Ammon's horn (tissue), 1 donor: ENCODE results near the gene FLT3.
"Not testable (repeated sequence)": the region's sequence is repeated elsewhere in the genome, so short reads cannot be mapped to it uniquely, and the experiment has no call there.

Experiments used
- DNase-seq: peaks from one replicate; pipeline ENCODE4 v3.0.0-alpha.2; 2016; ENCODE audit warnings: low spot score

Gene FLT3

DNA sequence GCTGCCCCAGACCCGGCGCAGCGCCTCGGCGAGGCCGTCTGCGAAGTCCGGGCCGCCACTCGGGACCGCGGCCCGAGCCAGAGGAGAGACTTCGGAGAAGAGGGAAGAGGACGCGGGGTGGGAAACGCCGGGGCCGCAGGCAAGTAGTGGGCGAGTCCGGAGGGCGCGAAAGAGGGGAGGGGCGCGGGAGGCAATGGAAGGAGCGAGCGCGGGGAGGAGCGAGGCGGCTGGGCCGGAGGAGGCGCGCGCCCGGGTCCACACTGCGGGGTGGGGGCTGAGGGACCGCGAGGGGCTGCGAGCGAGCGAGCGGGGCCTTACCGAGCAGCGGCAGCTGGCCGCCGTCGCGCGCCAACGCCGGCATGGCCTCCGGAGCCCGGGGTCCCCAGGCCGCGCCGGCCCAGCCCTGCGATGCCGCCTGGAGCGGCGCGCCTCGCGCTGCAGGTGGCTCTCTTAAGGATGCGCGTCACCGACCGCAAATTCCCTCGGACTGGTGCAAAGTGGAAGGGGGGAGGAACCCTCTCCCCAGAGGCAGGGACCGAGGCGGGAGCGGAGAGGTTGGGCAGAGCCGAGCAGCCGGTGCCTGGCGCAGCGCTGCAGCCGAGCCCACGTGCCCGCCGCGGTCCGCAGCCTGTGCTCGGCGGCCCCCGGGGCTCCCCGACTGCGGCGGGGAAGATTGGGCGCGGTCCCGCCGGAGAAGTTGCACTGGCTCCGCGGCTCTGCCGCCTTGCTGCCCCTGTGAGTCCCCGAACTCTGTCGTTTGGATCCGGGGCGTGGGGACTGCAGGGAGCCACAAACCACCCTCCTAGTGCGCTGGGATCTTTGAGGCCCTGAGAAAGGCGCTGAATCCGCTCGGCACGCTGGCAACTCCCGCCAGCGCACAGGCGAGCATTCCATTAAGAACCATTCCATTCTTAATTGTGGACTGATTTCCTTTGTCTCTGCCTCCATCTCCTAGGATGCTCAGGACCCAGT, at the start of gene FLT3:
FLT3 (minus strand) TSS at position 427 of the 972 bp plus-strand sequence; CDS start at position 361, 66 bp downstream.
- DNase-seq: peak; percentile 12

DNA sequence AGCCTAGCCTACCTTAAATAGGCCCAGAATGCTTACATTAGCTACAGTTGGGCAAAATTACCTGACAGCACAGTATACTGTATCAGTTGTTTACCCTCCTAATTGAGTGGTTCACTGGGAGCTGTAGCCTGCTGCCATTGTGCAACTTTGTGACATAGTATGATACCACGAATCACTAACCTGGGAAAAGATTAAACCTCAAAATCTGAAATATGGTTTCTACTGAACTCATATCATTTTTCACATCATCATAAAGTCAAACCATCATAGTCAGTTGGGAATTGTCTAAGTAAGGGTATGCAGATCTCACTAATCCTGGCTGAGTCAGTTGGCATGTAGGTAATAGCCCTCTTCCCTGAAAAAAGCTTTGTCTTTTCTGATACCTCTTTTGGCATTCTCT, 47.1 kb upstream of the FLT3 start:
- DNase-seq: no peak

DNA sequence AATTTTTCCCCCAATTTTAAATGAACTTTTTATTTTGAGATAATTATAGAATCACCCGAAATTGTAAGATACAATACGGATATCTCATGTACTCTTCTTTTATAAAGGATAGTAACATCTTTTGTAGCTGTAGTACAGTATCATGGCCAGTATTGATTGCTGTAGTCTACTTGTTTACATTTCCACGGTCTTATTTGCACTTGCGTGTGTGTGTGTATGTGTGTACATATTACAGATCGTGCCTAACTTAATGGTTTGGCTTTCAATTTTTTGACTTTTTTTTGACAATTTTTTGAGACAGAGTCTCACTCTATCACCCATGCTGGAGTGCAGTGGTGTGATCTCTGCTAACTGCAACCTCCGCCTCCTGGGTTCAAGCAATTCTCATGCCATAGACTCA, 44.7 kb upstream of the FLT3 start:
- no peak for DNase-seq

DNA sequence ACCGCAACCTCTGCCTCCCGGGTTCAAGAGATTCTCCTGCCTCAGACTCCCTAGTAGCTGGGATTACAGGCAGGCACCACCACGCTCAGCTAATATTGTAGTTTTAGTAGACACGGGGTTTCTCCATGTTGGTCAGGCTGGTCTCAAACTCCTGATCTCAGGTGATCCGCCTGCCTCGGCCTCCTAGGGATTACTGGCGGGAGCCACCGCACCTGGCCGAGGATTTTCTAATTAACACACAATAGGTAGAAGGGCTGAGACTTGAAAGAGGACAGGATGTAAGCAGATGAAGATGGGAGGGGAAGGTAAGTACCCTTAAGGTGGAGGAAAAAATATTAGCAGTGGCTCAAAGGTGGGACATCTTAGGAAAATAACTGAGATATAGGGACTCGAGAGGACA, 41.2 kb upstream of the FLT3 start:
- DNase-seq: not testable (repeated sequence)

DNA sequence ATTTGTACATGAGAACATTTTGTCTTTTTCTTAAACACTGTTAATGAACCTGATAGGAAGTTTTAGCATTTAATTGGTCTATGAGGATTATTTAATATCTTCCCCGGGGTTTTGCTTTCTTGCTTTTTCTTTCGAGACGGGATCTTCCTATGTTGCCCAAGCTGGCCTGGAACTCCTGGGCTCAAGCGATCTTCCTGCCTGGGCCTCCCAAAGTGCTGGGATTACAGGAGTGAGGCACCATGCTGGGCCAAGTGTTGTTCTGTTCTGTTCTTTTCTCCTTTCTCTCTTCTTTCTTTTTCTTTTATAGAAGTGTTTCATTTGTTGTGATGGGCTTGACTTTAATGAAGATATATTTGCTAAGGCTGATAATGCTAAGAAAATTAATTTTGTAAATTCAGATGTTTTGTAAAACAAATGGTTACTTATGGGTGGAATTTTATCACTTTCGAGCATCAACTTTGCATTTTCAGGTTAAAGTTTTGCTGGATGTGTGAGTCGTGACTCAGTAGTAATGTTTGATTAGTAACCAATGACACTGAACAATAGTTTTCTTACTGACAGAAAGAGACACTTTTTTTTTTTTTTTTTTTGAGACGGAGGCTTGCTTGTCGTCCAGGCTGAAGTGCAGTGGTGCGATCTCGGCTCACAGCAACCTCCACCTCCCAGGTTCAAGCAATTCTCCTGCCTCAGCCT, 40.2 kb upstream of the FLT3 start:
- DNase-seq: no peak

DNA sequence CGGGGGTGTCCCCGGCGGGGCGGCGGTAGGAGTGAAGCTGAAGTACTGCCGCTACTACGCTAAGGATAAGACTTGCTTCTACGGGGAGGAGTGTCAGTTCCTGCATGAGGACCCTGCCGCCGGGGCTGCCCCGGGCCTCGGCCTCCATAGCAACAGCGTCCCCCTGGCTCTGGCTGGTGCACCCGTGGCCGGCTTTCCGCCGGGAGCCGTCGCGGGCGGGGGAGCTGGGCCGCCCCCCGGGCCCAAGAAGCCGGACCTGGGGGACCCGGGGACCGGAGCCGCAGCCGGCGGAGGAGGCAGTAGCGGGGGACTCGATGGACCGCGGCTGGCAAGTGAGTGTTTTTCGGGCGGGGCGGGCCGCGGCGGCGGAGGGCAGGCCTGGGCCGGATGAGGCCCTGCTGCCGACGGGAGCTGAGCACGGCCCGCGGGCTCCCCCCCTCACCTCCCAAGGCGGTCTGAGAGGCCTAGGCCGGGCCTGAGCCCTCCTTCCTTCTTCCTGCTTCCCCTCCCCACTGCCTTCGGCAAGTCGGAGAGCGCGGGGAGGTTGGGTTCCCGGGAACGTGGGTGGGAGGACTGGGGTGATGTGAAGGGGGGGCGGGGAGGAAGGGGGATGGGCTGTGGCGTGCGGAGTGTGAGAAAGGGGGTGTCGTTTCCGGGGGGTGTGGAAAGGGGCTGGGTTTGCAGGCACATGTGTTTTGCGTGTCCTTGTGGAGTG, 38.5 kb upstream of the FLT3 start:
- DNase-seq: peak; percentile 82

DNA sequence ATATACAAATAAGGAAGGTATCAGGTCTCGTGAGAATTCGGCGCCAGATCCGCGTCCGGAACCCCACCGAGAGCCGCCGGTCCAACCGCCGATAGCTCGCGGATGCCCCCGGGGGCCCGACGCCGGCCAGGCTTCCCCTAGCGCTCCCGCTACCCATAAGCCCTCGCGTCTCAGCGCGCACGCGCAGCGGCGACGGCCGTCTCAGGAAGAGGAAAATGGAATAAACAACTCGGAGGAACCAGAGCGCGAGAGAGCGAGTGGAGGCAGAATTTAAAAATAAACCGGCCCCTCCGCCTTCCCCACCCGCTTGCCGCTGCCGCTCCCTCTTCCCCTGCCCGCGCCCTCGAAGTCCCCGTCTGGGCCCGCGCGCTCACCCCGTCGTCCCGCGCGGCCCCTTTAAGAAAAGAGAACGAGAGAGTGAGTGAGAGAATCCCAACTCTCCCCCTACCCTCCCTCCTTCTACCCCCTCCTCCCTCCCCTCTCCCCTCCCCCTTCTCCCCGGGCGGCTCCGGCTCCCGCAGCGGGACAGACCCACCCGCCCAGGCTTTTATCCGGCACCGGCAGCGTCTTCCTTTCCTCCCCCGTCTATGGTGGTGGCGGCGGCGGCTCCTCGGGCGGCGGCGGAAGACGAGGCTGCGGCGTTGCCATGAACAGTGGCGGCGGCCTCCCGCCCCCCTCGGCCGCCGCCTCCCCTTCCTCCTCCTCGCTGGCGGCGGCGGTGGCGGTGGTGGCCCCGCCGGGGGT, 37.8 kb upstream of the FLT3 start, which contains the start of gene PAN3:
PAN3 (plus strand) TSS at position 534 of the 744 bp plus-strand sequence; CDS start at position 647, 113 bp downstream.
- DNase-seq: peak; percentile 89

DNA sequence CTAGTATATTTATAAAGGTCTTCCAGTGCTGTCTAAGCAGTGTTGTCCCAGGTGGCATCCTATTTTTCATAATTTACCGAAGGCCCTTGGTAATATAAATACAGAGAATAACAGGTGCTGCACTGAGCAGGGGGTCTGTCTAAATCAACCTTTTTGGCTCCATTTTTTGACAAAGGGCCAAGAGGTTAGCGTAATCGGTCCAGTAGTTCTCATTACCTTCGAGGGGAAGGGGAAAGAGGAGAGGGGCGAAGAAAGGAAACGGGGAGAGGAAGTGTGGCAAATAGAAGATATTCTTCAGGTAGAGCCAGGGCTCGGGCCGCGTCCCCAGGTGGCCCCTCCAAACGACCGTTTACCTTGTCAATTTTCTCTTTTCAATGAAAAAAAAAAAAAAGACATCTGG, 37.2 kb upstream of the FLT3 start:
- DNase-seq: peak; percentile 32

DNA sequence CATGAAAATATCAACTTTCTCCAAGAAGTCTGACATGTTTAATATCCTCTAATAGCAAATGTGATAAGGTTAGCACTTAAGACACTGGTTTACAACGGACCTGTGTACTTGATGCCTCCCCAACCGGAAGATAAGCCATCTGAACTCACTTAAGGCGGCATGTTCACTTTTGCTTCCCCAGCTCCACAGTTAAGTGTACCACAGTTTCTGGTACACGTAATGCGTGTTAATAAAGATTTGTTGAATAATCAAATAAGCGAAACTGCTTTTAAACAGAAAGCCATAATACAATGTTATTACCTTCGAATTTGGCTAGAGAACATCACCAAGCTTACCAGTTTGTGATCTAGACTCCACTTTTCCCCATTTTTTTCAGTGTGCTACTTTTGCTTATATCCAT, 36.5 kb upstream of the FLT3 start:
- no peak for DNase-seq

DNA sequence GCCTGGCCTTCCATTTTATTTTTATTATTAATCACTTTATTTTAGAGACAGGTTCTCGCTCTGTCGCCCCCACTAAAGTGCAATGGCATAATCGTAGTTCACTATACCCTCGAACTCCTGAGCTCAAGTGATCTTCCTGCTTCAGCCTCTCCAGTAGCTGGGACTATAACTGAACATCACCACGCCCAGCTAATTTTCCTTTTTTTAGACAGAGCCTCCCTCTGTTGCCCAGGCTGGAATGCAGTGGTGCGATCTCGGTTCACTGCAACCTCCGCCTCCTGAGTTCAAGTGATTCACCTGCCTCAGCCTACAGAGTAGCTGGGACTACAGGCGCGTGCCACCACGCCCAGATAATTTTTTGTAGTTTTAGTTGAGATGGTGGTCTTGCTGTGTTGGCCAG, 31.3 kb upstream of the FLT3 start:
- DNase-seq: no peak

DNA sequence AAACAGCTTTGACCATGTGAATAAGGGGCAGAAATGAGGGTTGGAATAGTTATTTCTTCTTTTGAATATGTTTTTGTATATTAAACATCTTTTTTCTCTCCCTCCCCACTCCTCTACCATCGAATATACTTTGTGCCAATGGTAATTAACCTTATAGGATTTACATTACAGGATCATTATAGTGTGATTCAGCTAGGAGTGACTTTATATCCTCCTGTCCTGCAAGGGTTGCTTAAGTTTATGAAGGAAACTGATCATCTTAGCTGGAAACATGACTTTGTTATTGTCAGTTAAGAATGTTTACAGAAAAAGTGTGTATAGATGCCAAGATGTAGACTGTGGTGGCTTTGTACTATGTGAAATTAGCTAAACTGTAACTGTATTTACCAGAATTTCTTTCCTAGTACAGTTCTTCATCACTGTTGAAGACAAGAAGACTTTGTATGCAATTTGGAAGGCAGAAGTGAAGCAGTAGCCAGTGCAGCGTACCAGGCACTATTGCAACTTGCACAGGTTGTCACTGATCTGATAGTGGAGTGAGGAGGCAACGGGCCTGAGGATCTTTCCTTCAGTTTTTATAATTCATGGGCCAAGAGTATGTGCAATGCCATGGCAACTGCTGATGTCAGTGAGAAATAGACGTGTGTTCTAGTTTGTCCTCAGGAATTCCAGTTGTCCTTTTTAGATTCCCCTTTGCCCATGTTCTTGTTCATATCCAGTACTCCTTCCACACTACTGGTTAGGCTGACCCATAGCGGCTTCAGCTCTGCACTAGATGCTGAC, 29.7 kb upstream of the FLT3 start:
- DNase-seq: no peak

DNA sequence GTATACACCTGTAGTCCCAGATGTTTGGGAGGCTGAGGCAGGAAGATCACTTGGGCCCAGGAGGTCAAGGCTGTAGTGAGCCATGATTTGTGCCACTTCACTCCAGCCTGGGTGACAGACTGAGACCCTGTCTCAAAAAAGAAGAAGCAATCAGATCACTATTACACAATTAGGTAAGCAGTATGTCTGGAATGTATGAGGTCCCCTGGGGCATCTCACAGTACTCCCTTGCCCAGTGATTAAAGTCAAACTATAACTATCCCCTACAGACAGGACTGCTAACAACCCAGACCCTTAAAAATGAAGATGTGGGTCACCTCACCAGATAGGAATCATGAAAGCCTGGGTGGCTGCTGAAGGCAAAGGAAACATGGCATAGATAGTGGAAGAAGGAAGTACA, 28.6 kb upstream of the FLT3 start:
- no peak for DNase-seq

DNA sequence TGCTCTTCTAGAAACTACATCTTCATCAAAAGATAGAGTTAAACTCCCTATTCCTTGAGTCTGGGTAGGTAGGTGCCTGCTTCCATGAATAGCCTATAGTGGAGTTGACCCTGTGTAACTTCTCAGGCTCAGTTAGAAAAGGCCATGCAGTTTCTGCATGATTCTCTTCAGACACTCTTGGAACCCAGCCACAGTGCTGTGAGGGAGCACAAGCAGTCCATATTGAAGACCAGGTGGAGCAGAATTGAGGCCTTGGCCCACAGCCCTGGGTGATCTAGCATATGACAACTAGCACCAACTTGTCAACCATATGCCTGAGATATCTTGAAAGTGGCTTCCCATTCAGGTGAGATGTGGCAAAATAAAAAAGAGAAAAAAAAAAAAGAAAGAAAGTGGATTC, 27.7 kb upstream of the FLT3 start:
- no peak for DNase-seq

DNA sequence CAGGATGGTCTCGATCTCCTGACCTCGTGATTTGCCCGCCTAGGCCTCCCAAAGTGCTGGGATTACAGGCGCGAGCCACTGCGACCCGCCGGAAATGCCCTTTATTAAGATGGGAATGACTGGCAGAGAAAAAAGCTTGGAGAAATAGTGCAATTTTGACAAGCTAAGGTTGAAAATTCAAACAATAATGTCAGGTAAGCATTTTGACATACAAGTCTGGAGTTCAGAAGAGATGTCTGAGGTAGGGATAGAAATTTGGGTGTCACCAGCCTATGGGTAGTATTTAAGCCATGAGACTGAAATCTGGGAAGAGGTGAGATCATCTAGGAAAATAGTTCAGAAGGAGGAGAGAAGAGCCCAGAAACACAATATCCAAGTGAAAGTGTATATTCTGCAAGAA, 20.8 kb upstream of the FLT3 start:
- no peak for DNase-seq

DNA sequence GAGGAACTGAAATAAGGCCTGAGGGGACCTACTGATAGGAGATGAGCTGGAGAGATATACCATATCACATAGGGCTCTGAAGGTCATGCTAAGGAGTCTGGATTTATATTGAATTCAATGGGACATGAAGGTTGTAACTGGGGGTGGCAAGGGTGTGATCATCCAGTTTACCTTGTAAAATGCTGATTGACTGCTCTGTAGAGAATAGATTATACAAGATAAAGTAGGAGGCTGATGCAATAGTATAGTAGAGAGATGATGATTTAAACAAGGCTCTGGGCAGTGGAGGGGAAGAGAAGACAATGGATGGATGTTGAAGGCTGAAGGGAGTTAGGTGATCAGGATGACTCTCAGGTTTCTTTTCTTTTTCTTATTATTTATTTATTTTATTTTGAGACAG, 19.9 kb upstream of the FLT3 start:
- DNase-seq: no peak

DNA sequence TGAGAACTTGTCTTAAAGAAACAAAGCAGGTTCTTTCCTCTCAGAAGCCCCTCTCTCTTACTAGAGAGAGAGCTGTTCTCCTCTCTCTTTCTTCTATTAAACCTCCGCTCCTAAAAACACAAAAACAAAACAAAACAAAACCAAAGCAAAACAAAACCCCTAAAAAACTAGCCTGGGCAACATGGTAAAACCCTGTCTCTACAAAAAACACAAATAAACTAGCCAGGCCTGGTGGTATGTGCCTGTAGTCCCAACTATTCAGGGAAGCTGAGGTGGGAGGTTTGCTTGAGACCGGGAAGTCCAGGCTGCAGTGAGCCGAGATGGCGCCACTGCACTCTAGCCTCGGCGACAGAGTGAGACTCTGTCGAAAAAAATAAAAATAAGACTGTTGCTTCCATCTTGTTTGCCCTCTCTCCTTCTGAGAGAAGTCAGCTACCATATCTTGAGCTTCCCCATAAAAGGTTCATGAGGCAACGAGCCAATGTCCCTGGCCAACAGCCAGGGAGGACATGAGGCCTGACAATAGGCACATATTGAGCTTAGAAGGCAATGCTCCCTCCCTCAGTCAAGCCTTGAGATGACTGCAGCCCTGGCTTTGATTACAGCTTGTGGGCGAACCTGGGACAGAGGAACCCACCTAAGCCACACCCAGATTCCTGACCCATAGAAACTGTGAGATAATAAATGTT, 17.5 kb upstream of the FLT3 start:
- peak; percentile 11 for DNase-seq

DNA sequence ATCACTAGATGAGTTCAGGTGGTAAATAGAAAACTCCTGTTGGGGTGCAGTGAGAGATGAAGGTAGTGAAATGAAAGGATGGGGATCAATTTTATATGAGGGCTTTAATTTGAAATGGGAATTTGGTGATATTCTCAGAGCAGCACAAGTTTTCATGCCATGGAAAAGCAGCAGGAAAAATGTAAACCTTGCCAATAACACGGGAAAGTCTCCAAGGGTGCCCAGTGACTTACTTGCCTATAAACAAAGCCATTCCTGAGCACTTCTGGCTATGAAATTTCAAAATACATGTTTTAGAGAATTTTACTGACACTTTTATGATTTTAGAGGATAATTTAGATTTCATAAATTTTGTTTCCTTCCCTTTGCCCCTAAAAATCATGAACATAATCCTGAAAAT, 16.4 kb upstream of the FLT3 start:
- DNase-seq: no peak

DNA sequence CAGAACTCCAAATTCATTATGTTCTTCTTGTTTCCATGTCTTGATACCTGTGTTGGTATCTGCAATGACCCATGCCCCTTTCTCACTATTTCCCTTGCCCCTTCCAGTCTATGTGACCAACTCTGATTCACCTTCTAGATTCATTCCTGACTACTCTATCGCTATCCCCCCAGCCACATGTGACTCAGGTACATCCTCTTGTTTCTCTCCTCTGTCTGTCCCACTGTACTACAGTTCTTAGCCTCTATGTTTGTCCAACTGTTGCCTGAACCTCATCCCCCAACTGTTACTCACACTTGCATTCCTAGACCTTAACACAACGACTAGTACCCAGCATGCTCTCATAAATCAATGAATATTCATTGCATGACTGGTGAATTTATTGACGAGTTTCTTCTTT, 10.0 kb upstream of the FLT3 start:
- no peak for DNase-seq

DNA sequence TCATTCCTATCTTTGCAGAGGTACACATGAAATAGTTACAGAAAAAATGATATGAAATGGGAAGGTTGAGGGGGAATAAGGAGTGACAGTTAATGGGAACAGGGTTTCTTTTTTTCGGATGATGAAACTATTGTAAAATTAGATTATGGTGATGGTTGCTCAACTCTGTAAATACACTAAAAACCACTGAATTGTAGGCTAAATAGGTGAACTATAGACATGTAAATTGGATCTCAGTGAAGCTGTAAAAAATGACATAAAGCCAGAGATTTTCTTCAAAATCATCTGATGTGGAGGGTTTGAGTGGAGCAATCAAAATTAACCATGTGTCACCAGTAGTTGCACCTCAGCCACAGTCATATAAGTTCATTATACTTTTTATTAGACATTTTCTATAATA, 6.6 kb upstream of the FLT3 start:
- DNase-seq: no peak

DNA sequence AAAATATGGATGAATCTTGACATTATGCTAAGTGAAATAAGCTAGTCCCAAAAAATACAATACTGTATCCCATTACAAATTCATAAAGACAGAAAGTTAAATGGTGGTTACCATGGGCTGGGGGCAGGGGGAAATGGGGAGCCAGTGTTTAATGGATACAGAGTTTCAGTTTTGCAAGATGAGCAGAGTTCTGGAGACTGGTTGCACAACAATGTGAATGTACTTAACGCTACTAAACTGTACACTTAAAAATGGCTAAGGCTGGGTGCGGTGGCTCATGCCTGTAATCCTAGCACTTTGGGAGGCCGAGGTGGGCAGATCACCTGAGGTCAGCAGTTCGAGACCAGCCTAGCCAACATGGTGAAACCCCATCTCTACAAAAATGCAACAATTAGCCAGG, 1.5 kb upstream of the FLT3 start:
- DNase-seq: not testable (repeated sequence)
